Bone marrow (tissue), 2 donors: ENCODE results near the gene LRMDA.
"Not testable (repeated sequence)": the region's sequence is repeated elsewhere in the genome, so short reads cannot be mapped to it uniquely, and the experiment has no call there.

Experiments
- DNase-seq, 2 donors: peaks; one replicate each; lab custom pipeline; 2025; lab: John Stamatoyannopoulos, UW

LRMDA gene

GRCh38 chr10:75507469-75507868 is 76.0 kb downstream of the LRMDA start:
- no peak for DNase-seq

DNA sequence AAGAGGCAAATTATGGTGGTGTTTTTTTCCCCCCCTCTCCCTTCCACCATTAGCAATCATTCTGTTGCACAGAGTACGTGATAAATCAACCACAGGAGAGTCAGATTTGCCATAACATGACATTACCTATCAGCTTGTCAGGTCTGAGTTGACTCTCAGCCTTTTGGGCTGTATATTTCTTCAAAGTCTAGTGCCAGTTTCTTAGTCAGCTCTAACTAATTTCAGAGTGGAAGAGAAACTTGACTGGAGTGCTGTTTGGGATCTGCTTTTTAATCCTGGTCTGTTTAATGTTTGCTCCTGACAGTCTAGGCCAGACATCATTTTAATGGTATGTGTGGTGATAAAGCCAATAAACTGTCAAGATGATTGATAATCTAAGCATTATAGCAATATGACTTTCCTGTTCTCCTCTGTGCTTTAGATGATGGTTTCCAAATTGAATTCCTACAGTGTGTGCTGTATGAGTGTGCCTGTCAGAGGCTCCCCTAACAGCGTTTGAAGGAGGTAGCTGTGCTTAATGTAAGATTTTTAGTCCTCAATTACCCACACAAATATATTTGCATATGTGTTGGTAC is 76.9 kb downstream of the LRMDA start:
- no peak for DNase-seq

DNA sequence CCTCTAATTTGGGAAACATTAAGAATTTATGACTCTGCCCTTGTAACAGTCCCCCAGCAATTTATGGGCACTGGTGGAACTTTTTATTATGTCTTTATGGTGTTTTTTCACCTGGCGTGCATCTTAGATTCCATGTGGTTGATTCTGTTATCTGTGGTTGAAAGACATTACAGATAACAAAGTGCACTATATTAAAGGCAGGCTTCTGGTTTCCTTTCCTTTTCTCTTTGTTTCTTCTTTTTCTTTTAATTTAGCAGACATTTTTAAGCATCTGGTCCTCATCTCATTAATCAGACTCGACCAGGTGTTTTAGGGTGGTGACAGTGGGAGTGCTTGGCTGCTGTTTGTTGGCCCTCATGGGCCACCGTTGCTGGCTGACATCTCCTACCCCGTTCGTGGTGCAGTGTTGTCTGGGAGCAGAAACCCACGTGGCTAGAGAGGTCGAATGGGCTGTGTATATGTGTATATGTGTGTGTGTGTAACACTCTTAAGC is 77.4 kb downstream of the LRMDA start:
- no peak for DNase-seq

GRCh38 chr10:75509706-75510105 is 78.3 kb downstream of the LRMDA start:
- DNase-seq: no peak

GRCh38 chr10:75511011-75511410 is 79.6 kb downstream of the LRMDA start:
- DNase-seq: no peak

DNA sequence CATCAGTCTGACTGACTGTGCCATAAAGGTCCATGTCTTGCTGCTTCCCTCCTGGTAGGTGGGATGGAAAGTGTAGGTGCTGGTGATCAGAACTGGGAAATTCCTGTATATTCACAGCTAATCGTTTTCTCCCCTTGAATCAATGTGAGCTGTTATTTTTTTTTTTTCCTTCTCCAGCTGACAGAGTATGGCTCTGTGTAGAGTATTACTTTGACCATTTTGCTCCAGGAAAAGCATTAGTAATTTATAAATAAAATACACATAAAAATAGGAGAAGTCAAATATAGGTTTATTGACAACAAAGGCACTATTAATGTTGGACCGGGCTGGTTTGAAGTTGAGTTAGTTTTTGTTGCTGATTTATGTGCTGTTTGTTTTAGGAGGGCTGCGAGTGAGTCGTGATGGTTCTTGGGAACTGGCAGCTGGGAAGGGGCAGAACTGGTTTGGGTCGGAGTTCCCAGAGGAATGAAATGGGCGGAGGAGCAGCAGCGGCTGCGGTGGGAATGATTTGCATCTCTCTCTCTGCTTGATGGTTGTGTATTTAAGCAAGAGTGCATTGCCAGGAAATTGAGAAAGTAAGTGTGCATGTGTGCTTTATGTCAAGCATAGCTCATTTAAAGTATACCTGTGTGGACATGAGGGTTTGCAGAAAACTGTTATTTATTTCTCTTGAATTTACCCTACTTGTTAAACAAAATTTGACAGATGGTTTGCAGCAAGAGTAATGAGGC is 80.9 kb downstream of the LRMDA start:
- no peak for DNase-seq

GRCh38 chr10:75513292-75513885 is 82.0 kb downstream of the LRMDA start:
- DNase-seq: no peak

GRCh38 chr10:75514830-75515229 is 83.4 kb downstream of the LRMDA start:
- no peak for DNase-seq

DNA sequence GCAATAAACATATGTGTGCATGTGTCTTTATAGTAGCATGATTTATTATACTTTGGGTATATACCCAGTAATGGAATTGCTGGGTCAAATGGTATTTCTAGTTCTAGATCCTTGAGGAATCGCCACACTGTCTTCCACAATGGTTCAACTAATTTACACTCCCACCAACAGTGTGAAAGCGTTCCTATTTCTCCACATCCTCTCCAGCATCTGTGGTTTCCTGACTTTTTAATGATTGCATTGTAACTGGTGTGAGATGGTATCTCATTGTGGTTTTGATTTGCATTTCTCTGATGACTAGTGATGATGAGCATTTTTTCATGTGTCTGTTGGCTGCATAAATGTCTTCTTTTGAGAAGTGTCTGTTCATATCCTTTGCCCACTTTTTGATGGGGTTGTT is 84.7 kb downstream of the LRMDA start:
- not testable (repeated sequence) for DNase-seq

- DNase-seq: not testable (repeated sequence)
These were observed 87.8 kb downstream of the LRMDA start for GRCh38 chr10:75519213-75519612.

DNA sequence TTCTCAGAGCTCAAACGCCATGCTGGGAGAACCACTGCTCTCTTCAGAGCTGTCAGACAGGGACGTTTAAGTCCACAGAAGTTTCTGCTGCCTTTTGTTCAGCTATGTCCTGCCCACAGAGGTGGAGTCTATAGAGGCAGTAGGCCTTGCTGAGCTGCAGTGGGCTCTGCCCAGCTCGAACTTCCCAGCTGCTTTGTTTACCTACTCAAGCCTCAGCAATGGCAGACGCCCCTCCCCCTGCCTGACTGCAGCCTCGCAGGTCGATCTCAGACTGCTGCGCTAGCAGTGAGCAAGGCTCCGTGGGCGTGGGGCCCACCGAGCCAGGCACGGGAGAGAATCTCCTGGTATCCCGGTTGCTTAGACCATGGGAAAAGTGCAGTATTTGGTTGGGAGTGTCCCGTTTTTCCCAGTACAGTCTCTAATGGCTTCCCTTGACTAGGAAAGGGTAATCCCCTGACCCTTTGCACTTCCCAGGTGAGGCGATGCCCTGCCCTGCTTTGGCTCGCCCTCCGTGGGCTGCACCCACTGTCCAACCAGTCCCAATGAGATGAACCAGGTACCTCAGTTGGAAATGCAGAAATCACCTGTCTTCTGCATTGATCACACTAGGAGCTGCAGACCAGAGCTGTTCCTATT is 89.9 kb downstream of the LRMDA start:
- not testable (repeated sequence) for DNase-seq

GRCh38 chr10:75525067-75525466 is 93.6 kb downstream of the LRMDA start:
- DNase-seq: no peak

DNA sequence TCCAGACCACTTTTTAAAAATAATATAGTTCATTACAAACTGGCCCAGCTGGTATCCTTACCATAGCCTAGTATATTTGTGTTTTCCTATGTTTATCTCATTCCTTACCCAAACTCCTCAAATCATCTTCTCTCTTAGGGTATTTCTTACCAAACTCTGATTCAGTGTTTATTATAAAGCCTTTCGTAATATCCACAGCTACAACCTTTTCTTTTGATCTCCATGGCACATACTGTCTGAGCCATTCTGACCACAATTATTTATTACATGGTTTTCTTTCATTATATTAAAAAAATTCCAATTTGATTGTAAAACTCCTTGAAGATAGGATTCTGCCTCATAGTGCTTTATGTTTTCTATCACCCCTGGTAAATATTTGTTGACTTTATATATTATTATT is 94.2 kb downstream of the LRMDA start:
- DNase-seq: no peak

DNA sequence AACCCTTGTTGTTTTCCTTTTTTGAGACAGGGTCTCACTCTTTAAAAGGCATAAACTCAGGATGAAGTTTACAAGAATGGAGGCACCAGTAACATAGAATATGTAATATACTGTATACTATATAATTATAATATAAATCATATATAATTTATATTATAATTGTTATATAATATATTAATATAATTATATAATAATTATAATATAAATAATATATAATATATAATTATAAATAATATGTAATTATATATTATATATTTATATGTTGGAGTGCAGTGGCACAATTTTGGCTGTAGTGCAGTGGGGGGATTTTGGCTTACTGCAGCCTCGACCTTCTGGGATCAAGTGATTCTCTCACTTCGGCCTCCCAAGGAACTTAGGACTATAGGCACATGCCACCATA is 96.1 kb downstream of the LRMDA start:
- no peak for DNase-seq

- DNase-seq: no peak
These were observed 97.0 kb downstream of the LRMDA start for GRCh38 chr10:75528392-75528791.

DNA sequence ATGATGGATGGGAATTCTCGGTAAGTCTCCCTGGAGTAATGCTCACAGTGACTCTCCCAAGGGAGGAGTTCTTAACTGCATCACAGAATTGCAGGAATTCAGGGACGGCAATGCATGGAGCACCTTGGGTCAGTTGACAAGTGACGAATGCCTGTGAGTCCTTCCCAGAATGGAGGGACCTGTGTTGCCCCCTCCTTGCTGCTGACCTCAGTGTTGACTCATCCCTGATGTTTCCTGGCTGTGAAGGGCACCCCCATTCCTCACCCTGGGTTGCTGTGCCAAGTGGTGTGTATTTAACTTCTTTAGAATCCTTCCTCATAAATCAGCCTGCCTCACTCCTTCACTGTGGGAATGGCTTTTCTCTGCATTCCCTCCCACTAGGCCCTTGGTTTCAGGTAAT is 98.9 kb downstream of the LRMDA start:
- DNase-seq: no peak

- no peak for DNase-seq
These were observed 100.2 kb downstream of the LRMDA start for GRCh38 chr10:75531571-75532031.

DNA sequence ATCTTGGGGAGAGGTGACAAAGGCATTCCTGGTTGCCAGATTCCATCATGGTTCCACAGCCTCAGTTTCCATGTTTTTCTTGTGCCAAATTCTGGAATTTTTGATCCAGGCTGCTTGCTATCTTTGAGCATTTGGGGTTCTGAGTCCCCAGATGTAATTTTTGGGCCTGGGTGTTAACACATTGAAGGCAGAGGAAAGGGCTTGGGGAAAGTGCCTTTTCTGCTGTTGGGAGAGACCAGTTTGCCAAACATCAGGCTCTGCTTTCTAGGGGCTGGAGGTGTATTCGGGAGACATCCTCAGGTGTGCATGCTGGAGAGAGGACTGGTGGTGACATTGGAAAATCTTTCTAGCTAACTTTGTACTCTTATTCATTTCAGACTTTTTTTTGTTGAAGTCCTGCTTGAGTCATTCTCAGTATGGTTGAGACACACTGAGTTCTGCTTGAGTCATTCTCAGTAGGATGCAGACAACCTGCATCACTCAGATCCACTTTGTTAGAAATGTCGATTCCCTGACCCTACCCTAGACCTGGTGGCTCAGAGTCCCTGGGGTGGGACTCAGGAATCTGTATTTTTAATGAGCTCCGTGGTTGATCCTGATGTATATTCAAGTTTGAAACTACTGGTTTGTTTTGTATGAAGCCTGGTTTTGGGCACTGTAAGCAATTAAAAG is 101.0 kb downstream of the LRMDA start:
- no peak for DNase-seq

DNA sequence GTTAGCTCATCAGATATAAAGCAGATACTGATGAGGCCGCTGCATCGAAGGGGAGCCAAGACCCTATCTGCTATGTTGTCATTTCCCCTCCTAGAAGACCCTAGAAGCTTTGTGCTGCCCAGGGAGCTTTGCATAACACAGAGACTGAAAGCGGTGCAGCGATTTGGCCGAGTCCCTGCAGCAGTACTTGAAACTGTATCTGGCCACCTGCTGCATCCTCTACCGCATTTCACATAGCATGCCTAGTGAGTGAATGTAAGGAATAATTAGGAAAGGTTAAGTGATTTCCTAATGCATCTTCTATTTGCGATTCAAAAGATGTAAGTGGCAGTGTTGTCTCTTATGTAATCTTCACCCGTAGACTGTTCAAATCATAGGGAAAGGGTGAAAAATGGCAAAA is 106.7 kb downstream of the LRMDA start:
- DNase-seq: no peak

DNA sequence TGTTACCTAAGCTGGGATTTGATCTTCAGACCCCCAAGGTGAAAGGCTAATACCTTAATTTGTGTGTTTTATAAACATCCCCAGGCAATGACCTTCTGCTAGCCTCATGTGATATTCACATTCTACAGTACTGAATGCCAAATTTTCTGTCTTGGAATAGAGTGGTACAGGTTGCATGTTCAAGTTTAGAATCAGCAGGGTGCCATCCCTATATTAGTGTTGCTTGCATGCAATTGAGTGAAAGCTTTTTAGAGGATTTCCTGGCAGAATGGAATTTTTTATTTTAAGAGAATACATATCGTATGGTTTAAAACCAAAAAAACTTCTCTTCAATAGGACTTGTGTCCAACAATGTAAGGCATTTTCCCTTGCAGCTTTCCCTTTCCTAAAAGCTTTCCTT is 107.3 kb downstream of the LRMDA start:
- DNase-seq: no peak

- DNase-seq: no peak
These were observed 109.0 kb downstream of the LRMDA start for GRCh38 chr10:75540357-75540966.

DNA sequence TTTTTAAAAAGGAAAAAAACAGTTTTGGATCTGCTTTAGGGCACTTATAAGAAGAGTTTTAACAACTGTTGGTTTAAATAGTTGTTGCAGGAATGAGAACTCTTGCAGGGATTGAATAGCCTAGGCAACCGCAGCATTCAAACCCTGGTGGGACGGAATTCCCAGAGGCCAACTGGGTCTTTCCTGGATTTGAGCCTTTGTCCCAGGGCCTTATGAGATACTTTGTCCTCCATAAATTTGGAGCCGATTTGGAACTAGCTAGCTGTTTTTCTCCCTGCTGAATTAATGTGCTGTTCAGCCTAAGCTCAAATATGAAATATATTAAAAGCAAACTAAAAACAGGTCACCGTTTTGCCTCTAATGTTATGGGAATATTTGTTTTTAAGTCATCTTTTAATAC is 109.6 kb downstream of the LRMDA start:
- DNase-seq: no peak
